ENCODE measurements around the gene PDE4D.

GRCh38 chr5:59684388-59685190 lies 208.9 kb downstream of the PDE4D start:
- no peak for TF ChIP-seq CTCF (conservative IDR thresholded peaks at IDR 0.05; ENCODE audit: low read depth, low read length)
- no peak for TF ChIP-seq EZH2 (IDR thresholded peaks at IDR 0.05; ENCODE audit: borderline replicate concordance, low read depth, low read length, poor library complexity, severe bottlenecking)
